MG63 (cell line): Measurements from ENCODE around the gene LCTL. TPM values are rescaled to one million over a fixed set of nuclear protein-coding genes. Genes with fewer than 3 reads are reported as not detected.

ENCODE experiments used
- DNase-seq: peaks from one replicate; pipeline ENCODE4 v3.0.0-alpha.2; 2020
- H3K27me3 ChIP-seq: fragments of 250-450 bp; sonication (Bioruptor Pico); 2 replicates; pipeline ENCODE4 v1.5.1; 2020; ENCODE audit warnings: mild to moderate bottlenecking, moderate library complexity
- H3K36me3 ChIP-seq: fragments of 250-450 bp; sonication (Bioruptor Pico); 2 replicates; pipeline ENCODE4 v1.5.1; 2020; ENCODE audit warnings: mild to moderate bottlenecking, moderate library complexity
- H3K4me3 ChIP-seq: fragments of 250-450 bp; sonication (Bioruptor Pico); 2 replicates; pipeline ENCODE4 v1.5.1; 2020; ENCODE audit warnings: mild to moderate bottlenecking, moderate library complexity
- H3K9me3 ChIP-seq: fragments of 250-450 bp; sonication (Bioruptor Pico); 2 replicates; pipeline ENCODE4 v1.5.1; 2020; ENCODE audit warnings: mild to moderate bottlenecking, moderate library complexity
- total RNA-seq: library from RNA; depleted of rRNA; stranded (reverse); fragments of >200 nt; shearing (Covaris generic); gene quantifications from 2 replicates; pipeline ENCODE4 v1.2.3, GENCODE V29; 2014; ENCODE audit warnings: low replicate concordance

LCTL gene
- total RNA-seq, 1 experiment from 2014 or later: 0.43 TPM

GRCh38 chr15:66574596-66574950 lies 8.8 kb upstream of the LCTL start:
- no peaks in the 10 kb centered on the region for H3K36me3 ChIP-seq
- DNase-seq: no peak
- H3K27me3 ChIP-seq: no peaks in the 10 kb centered on the region
- H3K4me3 ChIP-seq: no peak overlapping the region
- H3K9me3 ChIP-seq: no peaks in the 10 kb centered on the region

DNA sequence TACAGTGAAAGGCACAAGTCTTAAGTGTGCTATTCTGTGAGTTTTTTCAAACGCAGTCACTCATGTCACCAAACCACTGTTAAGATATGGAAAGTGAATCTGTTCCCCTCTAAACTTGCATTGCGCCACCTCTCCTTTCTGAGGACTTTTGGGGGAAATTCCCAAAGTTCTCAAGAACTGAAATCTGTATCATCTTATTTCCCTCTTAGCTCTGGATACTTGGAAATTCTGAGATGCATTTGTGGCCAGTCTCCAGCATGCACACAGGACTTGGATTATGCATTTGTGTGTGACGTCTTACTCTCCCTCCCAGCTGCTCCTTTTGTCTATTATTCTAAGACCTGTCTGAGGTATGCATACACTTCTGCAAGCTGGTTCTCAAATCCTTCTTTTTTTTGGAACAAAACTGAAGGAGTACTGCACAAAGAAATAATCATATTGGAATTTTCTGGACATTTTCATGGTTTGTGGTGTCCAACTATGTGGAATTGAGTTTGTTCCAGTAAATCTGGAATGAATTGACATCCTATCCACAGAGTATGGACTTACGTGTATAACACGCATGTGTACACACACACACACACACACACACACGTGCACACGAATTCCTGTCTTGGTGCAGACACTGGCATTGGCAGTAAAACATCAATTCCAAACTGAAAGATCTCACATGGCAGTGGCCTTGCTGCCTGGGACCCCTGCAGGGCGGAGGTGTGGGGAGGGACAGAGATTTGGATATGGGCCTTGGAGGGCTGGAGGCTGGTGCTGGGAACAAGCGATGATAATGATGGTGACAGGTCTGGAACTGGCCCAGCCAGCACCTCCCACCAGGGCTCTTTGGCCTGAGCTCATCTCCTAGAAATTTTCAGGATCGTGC lies 8.2 kb upstream of the LCTL start:
- Histone ChIP-seq H3K4me3 (no peak overlapping the region), H3K9me3 (no peaks in the 10 kb centered on the region), H3K27me3 (no peaks in the 10 kb centered on the region), H3K36me3 (no peaks in the 10 kb centered on the region)
- DNase-seq: no peak

DNA sequence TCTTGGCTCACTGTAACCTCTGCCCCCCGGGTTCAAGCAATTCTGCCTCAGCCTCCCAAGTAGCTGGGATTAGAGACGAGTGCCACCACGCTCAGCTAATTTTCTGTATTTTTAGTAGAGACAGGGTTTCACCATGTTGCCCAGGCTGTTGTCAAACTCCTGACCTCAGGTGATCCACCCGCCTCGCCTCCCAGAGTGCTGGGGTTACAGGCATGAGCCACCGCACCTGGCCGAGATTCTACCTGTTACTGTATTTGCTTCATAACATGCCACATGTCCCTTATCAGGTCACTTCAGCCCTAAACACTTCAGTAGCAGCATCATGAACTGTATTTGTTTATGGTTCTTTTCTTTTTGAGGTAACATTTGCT lies 7.5 kb upstream of the LCTL start:
- no peaks in the 10 kb centered on the region for H3K36me3 ChIP-seq
- DNase-seq: no peak

DNA sequence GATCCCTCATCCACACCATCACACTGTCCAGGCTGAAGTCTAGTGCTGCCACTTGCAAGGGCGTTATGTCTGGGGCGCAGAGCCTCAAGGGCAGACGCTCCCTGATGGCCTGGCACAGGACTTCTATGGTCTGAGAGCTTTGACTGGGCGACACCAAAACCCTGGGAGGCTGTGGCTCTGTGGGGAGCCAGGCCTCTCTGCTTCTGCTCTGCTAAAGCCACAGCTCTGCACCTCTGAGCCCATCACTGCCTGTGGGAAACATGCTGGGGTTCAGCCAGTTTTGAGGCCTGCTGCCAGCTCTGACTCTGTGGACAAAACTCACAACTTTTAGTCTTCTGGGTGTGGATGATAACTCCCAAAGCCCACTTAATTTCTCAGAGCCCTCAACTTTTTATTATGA lies 6.3 kb upstream of the LCTL start:
- Histone ChIP-seq H3K27me3 (no peaks in the 10 kb centered on the region), H3K9me3 (no peaks in the 10 kb centered on the region), H3K4me3 (no peak overlapping the region), H3K36me3 (no peaks in the 10 kb centered on the region)
- no peak for DNase-seq

More for the DNA sequence above, 7.5 kb upstream of the LCTL start:
- no peaks in the 10 kb centered on the region for H3K27me3 ChIP-seq
- no peak overlapping the region for H3K4me3 ChIP-seq
- H3K9me3 ChIP-seq: no peaks in the 10 kb centered on the region

GRCh38 chr15:66570842-66571478 lies 5.2 kb upstream of the LCTL start:
- H3K9me3 ChIP-seq: no peaks in the 10 kb centered on the region
- no peaks in the 10 kb centered on the region for H3K27me3 ChIP-seq
- no peaks in the 10 kb centered on the region for H3K36me3 ChIP-seq
- H3K4me3 ChIP-seq: no peak overlapping the region
- no peak for DNase-seq

GRCh38 chr15:66570327-66570726 lies 4.5 kb upstream of the LCTL start:
- Histone ChIP-seq H3K36me3 (no peaks in the 10 kb centered on the region), H3K27me3 (no peaks in the 10 kb centered on the region), H3K4me3 (no peak overlapping the region), H3K9me3 (no peaks in the 10 kb centered on the region)
- DNase-seq: no peak

GRCh38 chr15:66569461-66570137 lies 3.8 kb upstream of the LCTL start:
- H3K27me3 ChIP-seq: no peaks in the 10 kb centered on the region
- H3K4me3 ChIP-seq: no peak overlapping the region
- DNase-seq: no peak
- no peaks in the 10 kb centered on the region for H3K36me3 ChIP-seq
- no peaks in the 10 kb centered on the region for H3K9me3 ChIP-seq

GRCh38 chr15:66567897-66568296 lies 2.1 kb upstream of the LCTL start:
- H3K36me3 ChIP-seq: no peaks in the 10 kb centered on the region
- no peak for DNase-seq
- H3K4me3 ChIP-seq: no peak overlapping the region
- no peaks in the 10 kb centered on the region for H3K9me3 ChIP-seq
- no peaks in the 10 kb centered on the region for H3K27me3 ChIP-seq

DNA sequence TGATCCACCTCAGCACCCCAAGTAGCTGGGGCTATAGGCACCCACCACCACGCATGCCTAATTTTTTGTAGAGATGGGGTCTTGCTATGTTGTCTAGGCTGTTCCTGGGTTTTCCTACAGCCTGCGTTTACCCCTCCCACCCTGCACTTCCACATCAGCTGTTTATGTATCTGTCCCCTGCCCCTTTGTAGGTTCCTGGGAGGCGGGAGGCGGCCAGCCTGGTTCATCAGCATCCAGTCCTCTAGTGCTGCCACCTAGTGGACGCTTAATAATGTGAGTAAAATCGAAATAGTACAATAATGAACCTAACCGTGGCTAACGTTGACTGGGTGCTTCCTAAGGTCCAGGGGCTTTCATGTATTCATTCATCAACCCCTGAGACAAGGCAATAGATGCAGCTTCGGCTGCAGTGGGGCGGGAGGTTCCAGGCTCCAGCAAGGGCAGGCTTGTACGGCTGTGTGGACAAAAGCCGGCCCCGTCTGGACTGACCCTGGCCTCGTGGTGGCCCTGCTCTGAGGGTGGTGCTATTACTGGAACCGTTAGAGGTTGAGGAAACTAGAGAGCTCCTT lies 1.2 kb upstream of the LCTL start:
- H3K4me3 ChIP-seq: no peak overlapping the region
- H3K27me3 ChIP-seq: no peaks in the 10 kb centered on the region
- no peaks in the 10 kb centered on the region for H3K9me3 ChIP-seq
- no peaks in the 10 kb centered on the region for H3K36me3 ChIP-seq
- peak; percentile 62 for DNase-seq

- no peak for DNase-seq
- Histone ChIP-seq H3K27me3 (no peaks in the 10 kb centered on the region), H3K36me3 (no peaks in the 10 kb centered on the region), H3K9me3 (no peaks in the 10 kb centered on the region), H3K4me3 (no peak overlapping the region)
These were observed 607 bp downstream of the LCTL start for GRCh38 chr15:66565141-66565641.

GRCh38 chr15:66564136-66565041 lies 1.4 kb downstream of the LCTL start:
- Histone ChIP-seq H3K4me3 (no peak overlapping the region), H3K9me3 (no peaks in the 10 kb centered on the region), H3K27me3 (no peaks in the 10 kb centered on the region), H3K36me3 (no peaks in the 10 kb centered on the region)
- DNase-seq: no peak

- no peaks in the 10 kb centered on the region for H3K27me3 ChIP-seq
- DNase-seq: no peak
- no peaks in the 10 kb centered on the region for H3K9me3 ChIP-seq
- no peak overlapping the region for H3K4me3 ChIP-seq
- H3K36me3 ChIP-seq: no peaks in the 10 kb centered on the region
These were observed 2.2 kb downstream of the LCTL start for GRCh38 chr15:66563566-66564110.

GRCh38 chr15:66563126-66563525 lies 2.7 kb downstream of the LCTL start:
- no peak for DNase-seq

GRCh38 chr15:66560856-66561525 lies 4.8 kb downstream of the LCTL start:
- Histone ChIP-seq H3K36me3 (no peaks in the 10 kb centered on the region), H3K27me3 (no peaks in the 10 kb centered on the region), H3K4me3 (no peak overlapping the region), H3K9me3 (no peaks in the 10 kb centered on the region)
- no peak for DNase-seq

More at GRCh38 chr15:66563126-66563525, 2.7 kb downstream of the LCTL start:
- H3K36me3 ChIP-seq: no peaks in the 10 kb centered on the region
- no peaks in the 10 kb centered on the region for H3K27me3 ChIP-seq
- H3K9me3 ChIP-seq: no peaks in the 10 kb centered on the region
- H3K4me3 ChIP-seq: no peak overlapping the region

DNA sequence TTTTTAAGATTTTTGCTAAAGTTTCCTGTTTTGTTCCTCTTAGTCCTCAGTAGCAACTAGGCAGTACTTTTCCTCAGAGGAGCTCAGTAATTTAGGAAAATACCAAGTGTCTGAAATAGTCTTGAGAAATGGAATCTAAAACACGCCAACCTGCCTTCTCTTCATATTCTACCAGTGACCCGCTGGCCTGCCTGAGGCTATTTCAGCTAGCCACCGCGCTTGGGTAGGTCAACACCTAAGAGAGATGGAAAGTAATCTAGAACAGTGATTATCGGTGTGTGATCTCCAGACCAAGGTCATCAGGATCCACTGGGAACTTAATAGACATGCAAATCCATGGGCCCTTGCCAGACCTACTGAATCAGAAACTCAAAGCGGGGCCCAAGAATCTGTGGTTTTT lies 7.5 kb downstream of the LCTL start:
- Histone ChIP-seq H3K27me3 (no peaks in the 10 kb centered on the region), H3K9me3 (0 out of 2 replicates have a peak, but pooled peaks cover 2% of the 10 kb centered on the region), H3K36me3 (0 out of 2 replicates have a peak, but pooled peaks cover 5% of the 10 kb centered on the region), H3K4me3 (no peak overlapping the region)
- DNase-seq: no peak
